Nephron (organoid): ENCODE measurements around the gene MRPS30.
A peak's percentile ranks its signal among the peaks of the same experiment; 100 is the strongest.

Experiments
- H3K27ac Mint-ChIP-seq, 3 experiments: 2 replicates each; pipeline ENCODE4 v1.8.0; 2020; ENCODE audit warnings: mixed read lengths in 3 of 3, mild to moderate bottlenecking in 2 of 3, moderate library complexity in 1 of 3
- H3K27me3 Mint-ChIP-seq: 2 replicates; pipeline ENCODE4 v1.8.0; 2021; ENCODE audit warnings: low read depth, mild to moderate bottlenecking, moderate library complexity, mixed read lengths
- H3K36me3 Mint-ChIP-seq: 2 replicates; pipeline ENCODE4 v1.8.0; 2020; ENCODE audit warnings: low read depth, mixed read lengths
- H3K4me1 Mint-ChIP-seq: 2 replicates; pipeline ENCODE4 v1.8.0; 2020; ENCODE audit warnings: mixed read lengths
- H3K4me3 Mint-ChIP-seq, 3 experiments: 2 replicates each; pipeline ENCODE4 v1.8.0; 2020; ENCODE audit warnings: mild to moderate bottlenecking in 3 of 3, mixed read lengths in 3 of 3, moderate library complexity in 2 of 3
- H3K9me3 Mint-ChIP-seq: 2 replicates; pipeline ENCODE4 v1.8.0; 2020; ENCODE audit warnings: mixed read lengths
- TF ChIP-seq, protein P1 (sequence below), 3 experiments: fragments of 200-600 bp; sonication (generic); IDR thresholded peaks; one replicate each; pipeline ENCODE4 v1.5.0; 2021; ENCODE audit warnings: antibody characterized with exemption in 3 of 3; ENCODE audit not compliant: unreplicated experiment in 3 of 3

MRPS30 gene

DNA sequence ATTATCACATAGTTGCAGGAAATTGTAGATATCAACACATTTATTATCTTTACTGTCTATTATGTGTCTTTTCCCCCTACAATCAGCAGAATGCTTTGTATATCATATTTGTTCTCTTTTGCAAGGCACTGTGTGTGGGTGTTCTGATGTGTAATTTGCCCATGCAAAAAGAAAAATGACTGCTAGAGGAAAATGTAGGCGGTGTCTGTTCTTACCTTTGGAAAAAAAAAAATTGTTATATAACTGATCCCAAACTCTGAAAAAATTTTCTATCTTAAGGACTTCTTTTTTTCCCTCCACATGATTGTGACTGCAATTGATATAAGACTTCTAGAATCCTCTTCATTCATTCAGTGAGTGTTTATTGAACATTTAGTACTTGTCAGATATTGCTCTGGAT is 24.5 kb downstream of the MRPS30 start:
- Mint-ChIP-seq H3K27ac (no peak overlapping the region), H3K27me3 (no peaks in the 10 kb centered on the region), H3K9me3 (peaks cover 1% of the 10 kb centered on the region), H3K4me3 (no peak overlapping the region), H3K36me3 (peaks cover 1% of the 10 kb centered on the region), H3K4me1 (no peaks in the 10 kb centered on the region)
- TF ChIP-seq, protein P1, sequence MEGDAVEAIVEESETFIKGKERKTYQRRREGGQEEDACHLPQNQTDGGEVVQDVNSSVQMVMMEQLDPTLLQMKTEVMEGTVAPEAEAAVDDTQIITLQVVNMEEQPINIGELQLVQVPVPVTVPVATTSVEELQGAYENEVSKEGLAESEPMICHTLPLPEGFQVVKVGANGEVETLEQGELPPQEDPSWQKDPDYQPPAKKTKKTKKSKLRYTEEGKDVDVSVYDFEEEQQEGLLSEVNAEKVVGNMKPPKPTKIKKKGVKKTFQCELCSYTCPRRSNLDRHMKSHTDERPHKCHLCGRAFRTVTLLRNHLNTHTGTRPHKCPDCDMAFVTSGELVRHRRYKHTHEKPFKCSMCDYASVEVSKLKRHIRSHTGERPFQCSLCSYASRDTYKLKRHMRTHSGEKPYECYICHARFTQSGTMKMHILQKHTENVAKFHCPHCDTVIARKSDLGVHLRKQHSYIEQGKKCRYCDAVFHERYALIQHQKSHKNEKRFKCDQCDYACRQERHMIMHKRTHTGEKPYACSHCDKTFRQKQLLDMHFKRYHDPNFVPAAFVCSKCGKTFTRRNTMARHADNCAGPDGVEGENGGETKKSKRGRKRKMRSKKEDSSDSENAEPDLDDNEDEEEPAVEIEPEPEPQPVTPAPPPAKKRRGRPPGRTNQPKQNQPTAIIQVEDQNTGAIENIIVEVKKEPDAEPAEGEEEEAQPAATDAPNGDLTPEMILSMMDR (IDR thresholded peaks at IDR 0.05; ENCODE audit: unreplicated experiment in 3 of 3) = no peak

DNA sequence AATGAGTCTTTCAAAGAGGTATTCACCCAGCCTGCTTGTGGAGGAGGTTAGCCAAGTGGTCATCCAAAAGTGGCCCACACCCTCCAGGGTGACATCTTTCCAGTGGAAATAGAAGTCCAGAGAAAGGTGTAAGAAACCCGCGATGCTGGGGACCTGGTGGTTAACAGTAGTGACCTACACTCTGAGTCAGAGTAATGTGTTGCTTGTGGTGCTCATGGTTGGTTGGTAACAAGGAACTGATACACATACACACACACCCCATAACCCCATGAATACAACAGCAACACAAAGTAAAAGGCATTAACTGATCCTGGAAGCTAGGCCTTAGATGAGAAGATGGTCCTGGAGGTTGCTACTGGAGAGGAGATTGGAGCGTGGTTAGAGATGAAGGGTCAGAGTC is 26.9 kb downstream of the MRPS30 start:
- TF ChIP-seq, protein P1 (IDR thresholded peaks at IDR 0.05; ENCODE audit: unreplicated experiment in 3 of 3) = no peak
- peaks cover 7% of the 10 kb centered on the region for H3K36me3 Mint-ChIP-seq
- no peak overlapping the region for H3K27ac Mint-ChIP-seq
- no peaks in the 10 kb centered on the region for H3K27me3 Mint-ChIP-seq
- H3K9me3 Mint-ChIP-seq = peaks cover 9% of the 10 kb centered on the region
- H3K4me3 Mint-ChIP-seq = no peak overlapping the region
- H3K4me1 Mint-ChIP-seq = no peaks in the 10 kb centered on the region

DNA sequence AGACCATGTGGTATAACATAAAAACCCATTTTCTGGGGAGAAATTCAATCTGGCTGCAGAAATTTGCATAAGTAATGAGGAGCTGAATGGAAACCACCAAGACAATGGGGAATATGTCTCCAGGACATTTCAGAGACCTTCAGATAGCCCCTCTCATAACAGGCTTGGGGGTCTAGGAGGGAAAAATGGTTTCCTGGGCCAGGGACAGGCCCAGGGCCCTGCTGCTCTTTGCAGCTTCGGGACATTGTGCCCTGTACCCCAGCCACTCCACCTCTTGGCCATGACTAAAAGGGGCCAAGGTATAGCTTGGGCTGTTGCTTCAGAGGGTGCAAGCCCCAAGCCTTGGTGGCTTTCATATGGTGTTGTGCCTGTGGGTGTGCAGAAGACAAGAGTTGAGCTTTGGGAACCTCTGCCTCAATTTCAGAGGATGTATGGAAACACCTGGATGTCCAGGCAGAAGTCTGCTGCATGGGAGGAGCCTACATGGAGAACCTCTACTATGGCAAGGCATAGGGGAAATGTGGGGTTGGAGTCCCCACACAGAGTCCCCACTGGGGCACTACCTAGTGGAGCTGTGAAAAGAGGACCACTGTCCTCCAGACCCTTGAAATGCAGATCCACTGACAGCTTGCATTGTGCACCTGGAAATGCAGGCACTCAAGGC is 30.4 kb downstream of the MRPS30 start:
- peaks cover 9% of the 10 kb centered on the region for H3K9me3 Mint-ChIP-seq

DNA sequence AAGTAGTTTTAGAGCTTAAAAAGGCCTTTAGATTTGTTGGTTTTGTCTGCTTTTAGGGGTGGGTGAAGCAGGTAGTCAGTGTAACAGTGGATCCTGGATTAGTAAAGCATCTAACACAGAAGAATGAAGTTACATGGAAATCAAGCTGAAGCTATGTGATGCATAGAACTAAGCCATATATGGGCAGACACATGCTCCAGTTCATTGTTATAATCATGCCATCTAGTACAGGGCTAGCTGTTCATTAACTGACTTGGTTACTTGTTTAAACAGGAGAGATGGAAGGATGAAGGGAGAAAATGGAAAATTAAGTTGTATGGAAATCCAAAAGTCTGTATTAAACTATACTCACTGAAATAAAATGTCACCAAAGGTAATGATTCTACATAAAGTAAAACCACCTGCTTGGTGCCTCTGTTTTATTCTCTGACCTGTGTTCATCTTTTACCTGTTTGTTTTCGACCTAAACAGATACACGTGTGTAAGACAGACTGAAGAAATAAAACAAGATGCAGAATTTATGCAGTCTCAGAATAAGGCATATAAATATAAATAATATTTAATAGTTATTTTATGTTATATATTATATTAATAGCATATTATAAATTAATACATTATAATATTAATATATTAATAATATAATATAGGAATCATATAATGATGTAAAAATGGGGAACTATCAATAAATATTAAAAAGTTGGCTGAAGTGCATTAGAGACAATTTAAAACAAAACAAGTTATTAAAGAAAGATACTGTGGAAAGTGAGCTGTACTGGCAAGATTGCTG is 33.9 kb downstream of the MRPS30 start:
- peaks cover 9% of the 10 kb centered on the region for H3K9me3 Mint-ChIP-seq
- TF ChIP-seq, protein P1 (IDR thresholded peaks at IDR 0.05; ENCODE audit: unreplicated experiment in 3 of 3) = no peak
- peak overlapping the region in 1 of 3 experiments; percentile 37 for H3K27ac Mint-ChIP-seq
- H3K4me3 Mint-ChIP-seq = no peak overlapping the region
- H3K36me3 Mint-ChIP-seq = peaks cover 7% of the 10 kb centered on the region
- no peaks in the 10 kb centered on the region for H3K4me1 Mint-ChIP-seq
- H3K27me3 Mint-ChIP-seq = no peaks in the 10 kb centered on the region

More for the DNA sequence above, 30.4 kb downstream of the MRPS30 start:
- TF ChIP-seq, protein P1 (IDR thresholded peaks at IDR 0.05; ENCODE audit: unreplicated experiment in 3 of 3) = no peak
- H3K27me3 Mint-ChIP-seq = no peaks in the 10 kb centered on the region
- H3K4me1 Mint-ChIP-seq = no peaks in the 10 kb centered on the region
- H3K27ac Mint-ChIP-seq = no peak overlapping the region
- H3K36me3 Mint-ChIP-seq = peaks cover 7% of the 10 kb centered on the region
- H3K4me3 Mint-ChIP-seq = no peak overlapping the region

DNA sequence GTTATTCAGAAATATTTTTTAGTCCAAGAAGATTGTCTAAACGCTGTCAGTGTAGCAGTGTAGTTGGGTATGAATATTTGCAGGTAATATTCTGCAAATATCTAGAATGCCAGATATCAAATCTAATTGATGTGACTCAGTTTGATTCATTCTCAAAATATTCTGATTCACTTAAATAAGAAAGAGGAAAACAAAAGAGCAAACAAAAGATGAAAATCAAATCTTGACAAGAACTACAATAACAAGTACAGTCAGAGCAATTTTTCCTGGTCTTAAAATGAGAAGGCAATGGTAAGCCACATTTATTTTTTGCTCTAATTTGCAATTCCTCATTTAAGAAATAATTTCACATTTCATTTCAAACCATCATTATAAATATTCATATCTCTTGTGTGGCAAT is 36.0 kb downstream of the MRPS30 start:
- no peaks in the 10 kb centered on the region for H3K36me3 Mint-ChIP-seq
- H3K27ac Mint-ChIP-seq = no peak overlapping the region
- H3K4me1 Mint-ChIP-seq = no peaks in the 10 kb centered on the region
- H3K9me3 Mint-ChIP-seq = peaks cover 2% of the 10 kb centered on the region
- TF ChIP-seq, protein P1 (IDR thresholded peaks at IDR 0.05; ENCODE audit: unreplicated experiment in 3 of 3) = no peak
- H3K27me3 Mint-ChIP-seq = no peaks in the 10 kb centered on the region
- no peak overlapping the region for H3K4me3 Mint-ChIP-seq
